TTC549 (cell line): ENCODE measurements around the gene ENOPH1.
"Not testable (repeated sequence)": the region's sequence is repeated elsewhere in the genome, so short reads cannot be mapped to it uniquely, and the experiment has no call there.

Experiments used
- FAIRE-seq: peaks from 2 replicates; lab custom pipeline; 2012; peaks lifted over from hg19 to GRCh38; lab: Jason Lieb, UNC

Gene ENOPH1

DNA sequence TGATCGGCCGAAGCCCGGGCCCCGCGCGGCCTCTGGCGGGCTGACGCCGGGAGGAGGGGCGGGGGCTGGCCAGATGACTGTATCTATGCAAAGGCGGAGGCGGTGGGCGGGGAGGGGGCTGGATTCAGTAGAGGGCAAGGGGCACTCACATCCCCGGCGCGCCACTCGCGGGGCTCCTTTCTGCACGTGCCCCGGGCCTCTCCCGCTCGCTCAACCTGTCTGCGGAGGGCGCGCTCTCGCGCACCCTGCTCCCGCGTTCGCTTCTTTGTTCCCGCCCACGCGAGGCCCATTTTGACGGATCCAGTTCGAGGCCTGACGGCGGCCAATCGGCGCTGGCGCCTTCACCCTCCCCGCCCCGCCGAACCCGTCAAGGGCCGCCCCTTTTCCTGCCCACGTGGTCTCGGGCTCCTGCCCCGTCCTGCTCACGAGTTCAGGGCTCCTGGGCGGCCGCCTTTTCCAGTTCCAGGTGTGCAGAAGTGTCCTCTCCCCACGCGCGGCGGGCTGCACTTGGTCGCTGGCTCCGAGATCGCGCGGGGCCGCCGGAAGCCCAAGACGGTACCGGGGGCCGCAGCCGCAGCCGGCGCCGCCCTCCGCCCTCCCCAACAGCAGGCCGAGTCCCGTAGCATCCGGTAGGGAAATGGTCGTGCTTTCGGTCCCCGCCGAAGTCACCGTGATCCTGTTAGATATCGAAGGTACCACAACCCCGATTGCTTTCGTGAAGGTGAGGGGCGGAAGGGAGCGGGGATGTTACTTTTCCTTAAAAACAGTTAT is at the start of gene ENOPH1, which contains the start of gene HNRNPDL:
ENOPH1 (plus strand) TSS at position 398 of the 771 bp plus-strand sequence; CDS start at position 638, 240 bp downstream.
HNRNPDL (minus strand) TSS at position 270 of the 771 bp plus-strand sequence. CDS start 772 bp downstream, outside the sequence.
- peak; percentile 39 for FAIRE-seq

DNA sequence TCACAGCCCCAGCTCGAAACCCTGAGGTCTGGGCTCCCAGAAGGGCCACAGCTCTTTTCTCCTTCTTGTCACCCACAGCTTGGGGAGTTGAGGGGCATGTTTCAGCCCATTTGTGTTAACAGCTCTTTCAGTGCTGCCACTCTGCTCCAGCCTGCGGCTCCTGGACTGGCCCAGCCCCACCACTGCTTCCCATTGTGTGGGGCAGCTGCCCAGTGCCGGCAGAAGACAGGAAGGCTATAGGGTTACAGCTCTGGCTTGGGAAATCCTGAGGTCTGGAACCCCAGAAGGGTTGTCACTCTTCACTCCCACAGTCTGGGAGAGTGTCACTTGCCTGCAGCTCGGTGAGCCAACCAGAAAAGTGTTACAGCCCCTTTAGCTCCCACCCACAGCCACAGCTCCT is 49.6 kb upstream of the ENOPH1 start:
- FAIRE-seq, result no peak

DNA sequence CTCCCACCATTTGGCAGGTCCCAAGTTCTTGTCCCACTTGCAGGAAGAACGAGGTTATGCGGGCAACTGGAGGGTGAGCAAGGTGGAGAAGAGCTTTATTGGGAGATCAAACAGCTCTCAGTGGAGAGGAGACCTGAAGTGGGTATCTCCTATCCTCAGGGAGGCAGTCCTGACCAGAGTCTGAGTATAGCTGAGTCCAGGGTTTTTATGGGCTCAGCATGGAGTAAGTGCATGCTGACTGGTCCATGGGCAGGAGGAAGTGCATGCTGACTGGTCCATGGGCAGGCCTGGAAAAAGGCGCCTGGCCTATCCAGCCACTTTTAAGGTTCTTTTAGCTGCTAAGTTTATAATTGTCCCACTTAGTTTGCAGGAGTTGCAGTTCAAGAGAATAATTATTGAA is 49.2 kb upstream of the ENOPH1 start:
- FAIRE-seq, result no peak

DNA sequence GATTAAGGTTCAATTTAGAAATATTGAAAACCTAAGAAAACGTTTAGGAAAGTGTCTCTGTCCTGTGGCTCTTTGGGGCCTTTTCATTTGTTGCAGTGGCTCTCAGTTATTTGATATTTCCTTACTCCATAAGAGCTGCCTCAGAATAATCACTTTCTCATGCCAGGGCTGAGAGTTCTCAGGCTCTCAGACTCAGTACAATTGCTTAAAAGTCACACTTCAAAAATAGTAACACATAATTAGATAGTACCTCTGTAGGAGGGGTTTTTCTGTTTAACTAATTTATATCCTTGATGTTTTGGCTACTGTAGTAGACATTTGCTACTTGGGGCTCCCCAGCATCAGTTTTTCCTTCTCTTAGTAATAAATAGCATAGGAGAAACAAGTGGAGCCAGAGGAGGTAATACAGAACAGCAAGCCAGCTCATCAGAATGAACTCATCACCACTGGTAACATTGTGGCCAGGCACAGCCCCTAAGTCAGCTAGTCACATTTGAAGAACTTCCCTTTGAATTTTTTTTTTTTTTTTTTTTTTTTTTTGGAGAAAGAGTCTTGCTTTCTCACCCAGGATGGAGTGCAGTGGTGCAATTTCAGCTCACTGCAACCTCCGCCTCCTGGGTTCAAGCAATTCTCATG is 48.6 kb upstream of the ENOPH1 start:
- FAIRE-seq, result no peak

DNA sequence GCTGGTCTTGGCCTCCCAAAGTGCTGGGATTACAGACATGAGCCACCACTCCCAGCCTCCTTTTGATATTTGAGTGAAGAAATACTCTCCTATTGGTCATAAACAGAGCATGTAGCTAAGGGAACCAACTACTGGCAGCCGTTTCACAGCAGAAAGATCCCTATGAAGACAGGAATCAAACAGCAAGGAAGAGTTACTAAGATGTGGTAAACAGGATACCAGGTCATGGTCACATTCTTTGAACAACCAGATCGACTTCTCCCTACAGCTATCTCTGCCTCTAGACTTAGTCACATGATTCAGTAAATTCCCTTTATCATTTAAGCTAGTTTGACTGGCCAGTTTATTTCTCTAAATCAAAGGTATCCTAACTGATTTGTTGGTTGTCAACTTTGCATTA is 47.6 kb upstream of the ENOPH1 start:
- FAIRE-seq, result no peak

DNA sequence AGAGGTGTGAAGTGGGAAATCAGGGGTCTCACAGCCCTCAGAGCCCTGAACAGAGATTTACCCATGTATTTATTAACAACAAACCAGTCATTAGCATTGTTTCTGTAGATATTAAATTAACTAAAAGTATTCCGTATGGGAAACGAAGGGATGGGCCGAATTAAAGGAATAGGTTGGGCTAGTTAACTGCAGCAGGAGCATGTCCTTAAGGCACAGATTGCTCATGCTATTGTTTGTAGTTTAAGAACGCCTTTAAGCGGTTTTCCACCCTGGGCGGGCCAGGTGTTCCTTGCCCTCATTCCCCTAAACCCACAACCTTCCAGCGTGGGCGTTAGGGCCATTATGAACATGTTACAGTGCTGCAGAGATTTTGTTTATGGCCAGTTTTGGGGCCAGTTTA is 44.1 kb upstream of the ENOPH1 start:
- FAIRE-seq, result not testable (repeated sequence)

DNA sequence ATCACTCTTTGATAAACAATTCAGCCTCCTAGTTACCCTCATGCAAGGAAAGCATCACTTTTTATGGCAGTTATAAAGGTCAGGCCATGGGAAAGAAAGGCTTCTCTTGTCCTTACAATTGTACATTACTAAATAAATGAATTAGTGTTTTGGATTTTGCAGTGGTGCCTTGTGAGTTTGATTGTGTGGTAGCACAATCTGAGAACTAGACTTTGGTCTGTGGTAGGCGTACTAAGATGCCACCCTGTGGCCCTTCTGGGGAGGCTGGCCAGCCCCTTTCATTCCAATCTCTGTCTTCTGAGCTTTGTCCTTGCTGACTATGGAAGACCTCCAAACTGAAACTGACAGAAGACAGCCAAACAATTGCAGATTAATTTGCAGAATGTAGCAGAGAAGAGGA is 42.0 kb upstream of the ENOPH1 start:
- no peak for FAIRE-seq

DNA sequence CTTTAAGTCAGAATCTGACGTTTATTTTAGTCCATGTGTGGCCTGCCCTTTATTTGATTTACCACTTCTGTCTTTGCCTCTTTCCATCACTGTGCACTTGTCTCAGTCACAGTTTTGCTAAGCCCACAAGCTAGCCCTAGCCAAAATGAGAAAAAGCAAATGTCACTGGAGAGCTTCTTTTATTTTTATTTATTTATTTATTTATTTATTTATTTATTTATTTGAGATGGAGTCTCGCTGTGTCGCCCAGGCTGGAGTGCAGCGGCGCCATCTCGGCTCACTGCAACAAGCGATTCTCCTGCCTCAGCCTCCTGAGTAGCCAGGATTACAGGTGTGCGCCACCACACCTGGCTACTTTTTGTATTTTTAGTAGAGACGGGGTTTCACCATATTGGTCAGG is 40.3 kb upstream of the ENOPH1 start:
- not testable (repeated sequence) for FAIRE-seq

DNA sequence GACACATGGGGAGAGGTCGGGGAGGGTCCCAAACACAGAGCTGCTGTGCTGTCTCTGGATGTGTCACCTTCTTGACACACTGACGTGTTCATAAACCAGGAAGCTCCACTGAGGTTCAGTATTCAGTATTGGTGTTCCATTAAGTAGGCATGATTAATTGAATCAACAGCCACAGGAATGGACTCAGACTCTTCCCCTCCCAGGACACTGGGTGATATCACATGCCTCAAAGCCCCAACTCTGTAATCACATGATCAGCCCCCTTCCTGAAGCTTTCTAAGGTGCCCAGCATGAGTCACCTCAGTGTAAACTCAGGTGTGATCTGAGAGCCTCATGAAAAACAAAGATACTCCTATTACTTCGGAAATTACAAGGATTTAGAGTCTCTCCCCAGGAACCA is 35.5 kb upstream of the ENOPH1 start:
- FAIRE-seq, result no peak

DNA sequence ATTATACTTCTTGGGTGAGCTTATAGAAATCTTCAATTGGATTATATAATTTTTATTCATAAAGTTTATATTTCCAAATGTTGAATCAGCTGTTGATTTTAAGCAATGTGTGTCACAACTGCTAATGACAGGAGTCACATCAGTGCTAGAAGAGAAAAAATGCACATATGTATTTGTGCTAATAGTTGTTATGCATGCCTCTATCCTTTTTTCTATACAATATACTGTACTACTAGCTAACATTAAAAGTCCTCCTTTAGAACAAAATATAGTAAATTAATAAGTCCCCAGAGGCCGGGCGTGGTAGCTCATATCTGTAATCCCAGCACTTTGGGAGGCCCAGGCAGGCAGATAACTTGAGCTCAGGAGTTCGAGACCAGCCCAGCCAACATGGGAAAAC is 32.9 kb upstream of the ENOPH1 start:
- no peak for FAIRE-seq

DNA sequence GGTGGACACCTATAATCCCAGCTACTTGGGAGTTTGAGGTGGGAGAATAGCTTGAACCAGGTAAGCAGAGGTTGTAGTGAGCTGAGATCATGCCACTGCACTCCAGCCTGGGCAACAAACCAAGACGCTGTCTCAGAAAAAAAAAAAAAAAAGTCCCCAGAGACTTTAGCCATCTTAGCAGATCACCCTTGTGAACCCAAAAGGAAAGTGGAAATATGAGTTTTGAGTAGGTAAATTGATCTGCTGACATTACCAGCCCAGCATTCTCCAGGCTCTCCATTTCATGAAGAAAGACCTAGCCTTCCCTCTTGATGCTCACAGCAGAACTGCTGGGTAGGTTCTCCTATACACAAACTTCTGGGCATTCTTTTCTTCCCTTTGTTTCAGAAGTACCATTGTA is 32.1 kb upstream of the ENOPH1 start:
- FAIRE-seq, result no peak

DNA sequence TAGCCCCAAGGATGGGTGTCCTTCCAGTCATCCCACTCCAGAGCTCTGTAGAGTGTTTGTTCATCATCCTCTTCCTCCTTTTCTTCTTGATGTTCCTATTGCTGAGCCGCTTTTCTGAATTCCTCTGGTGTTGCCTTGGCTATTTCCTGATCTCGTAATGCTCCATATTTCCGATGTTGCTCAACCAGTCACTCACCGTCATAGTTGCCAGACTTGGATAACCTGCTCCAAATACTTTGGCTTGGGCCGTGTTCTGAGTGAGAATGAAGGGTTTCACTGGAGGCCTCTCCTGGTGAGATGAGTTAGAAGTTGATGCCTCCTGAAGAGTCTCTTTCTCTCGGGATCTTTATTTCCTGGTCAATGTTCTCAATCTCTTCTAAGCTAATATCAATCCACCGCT is 28.8 kb upstream of the ENOPH1 start:
- FAIRE-seq, result no peak

DNA sequence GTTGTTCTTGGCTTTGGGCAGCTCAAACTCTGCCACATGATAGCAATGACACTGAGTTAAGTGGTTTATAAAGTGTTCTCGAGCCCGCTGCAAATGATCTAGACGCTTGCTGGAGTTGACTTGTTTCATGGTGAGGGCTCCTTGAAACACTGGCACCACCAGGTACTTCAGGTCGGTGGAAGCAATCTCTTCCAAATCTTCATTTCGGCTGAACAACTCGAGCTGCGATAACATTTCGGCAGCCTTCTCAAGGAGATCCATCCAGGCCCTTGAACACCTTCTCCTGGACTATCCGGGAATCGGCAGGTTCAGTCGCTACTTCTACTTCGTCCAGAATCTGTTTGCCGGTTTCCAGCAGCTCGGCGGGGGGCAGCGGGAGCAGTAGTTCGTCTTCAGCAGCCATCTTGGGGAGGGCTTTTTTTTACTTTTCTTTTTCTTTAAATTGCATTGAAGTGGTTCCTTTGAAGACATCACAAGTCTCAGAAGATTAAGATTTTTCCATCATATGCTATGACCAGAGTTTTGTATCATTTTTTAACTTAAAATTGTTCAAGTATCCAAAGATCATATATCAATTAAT is 28.1 kb upstream of the ENOPH1 start:
- no peak for FAIRE-seq

DNA sequence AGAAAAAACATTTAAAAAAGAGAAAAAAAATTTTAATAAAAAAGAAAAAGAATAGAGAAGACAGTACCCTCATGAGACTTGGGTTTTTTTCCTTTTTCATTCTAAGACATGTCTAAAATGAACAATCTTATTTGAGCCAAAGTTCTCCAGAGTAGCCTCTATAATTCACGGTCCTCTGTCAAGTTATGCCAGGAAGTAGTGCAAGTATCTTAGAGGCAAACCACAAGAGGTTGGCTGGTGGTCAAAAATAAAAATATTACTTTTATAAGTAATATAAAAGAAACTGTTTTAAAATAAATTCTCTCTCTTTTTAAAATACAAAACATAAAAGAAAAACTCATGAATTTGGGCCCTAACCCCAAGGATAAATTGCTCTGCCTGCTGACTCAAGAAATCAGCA is 26.7 kb upstream of the ENOPH1 start:
- FAIRE-seq, result no peak

DNA sequence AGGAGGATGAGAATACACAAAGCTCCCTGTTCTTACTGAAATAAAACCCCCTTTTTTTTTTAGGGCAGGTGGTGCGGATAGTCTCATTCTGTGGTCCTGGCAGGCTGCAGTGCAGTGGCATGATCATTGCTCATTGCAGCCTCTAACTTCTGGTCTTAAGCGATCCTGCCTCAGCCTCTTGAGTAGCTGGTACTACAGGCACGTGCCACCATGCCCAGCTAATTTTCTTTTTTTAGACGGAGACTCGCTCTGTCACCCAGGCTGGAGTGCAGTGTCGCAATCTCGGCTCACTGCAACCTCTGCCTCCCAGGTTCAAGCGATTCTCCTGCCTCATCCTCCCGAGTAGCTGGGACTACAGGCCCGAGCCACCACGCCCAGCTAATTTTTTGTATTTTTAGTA is 15.3 kb upstream of the ENOPH1 start:
- not testable (repeated sequence) for FAIRE-seq

DNA sequence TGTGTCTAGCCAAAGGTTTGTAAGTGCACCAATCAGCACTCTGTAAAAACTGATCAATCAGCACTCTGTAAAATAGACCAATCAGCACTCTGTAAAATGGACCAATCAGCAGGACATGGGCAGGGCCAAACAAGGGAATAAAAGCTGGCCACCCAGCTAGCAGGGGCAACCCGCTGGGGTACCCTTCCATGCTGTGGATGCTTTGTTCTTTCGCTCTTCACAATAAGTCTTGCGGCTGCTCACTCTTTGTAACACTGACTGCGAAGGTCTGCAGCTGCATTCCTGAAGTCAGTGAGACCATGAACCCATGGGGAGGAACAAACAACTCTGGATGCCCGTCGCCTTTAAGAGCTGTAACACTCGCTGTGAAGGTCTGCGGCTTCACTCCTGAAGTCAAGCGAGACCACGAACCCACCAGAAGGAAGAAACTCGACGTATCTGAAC is 14.4 kb upstream of the ENOPH1 start:
- no peak for FAIRE-seq

DNA sequence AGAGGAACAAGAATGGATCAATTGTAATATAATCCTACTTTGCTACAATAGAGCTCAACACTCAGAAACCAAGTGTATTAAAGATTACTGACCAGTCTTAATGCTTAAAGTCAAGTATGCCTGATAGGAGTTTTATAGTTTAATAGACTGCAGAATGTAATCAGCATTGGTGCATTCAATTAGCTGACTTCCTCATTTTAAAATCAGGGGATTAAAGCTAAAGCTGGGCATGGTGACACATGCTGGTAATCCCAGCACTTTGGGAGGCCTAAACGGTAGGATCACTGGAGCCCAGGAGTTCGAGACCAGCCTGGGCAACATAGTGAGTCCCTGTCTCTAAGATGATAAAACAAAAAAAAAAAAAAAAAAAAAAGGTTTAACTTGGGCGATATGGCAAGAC is 10.9 kb upstream of the ENOPH1 start:
- FAIRE-seq, result no peak

DNA sequence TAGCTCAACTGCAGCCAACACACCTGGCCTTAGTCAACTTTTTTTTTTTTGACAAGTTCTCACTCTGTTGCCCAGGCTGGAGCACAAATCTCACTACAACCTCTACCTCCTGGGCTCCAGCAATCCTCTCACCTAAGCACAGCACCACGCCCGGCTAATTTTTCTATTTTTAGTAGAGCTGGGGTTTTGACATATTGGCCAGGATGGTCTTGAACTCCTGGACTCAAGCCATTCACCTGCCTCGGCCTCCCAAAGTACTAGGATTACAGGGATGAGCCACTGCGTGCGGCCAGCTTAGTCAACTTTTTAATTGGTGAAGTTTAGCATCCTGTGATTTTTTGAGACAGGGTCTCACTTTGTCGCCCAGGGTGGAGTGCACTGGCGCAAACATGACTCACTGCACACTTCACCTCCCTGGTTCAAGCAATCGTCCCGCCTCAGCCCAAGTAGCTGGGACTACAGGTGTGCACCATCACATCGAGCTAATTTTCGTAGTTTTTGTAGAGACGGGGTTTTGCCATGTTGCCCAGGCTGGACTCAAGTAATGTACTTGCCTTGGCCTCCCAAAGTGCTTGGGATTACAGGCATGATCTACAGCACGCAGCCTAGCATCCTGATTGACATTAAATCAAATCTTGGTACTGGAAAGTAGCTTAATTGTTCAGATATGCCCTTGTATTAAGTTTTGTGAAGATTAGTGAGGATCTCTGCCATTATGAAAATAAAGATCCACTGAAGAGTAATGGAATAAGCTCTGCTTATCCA is 8.4 kb upstream of the ENOPH1 start:
- FAIRE-seq, result no peak

DNA sequence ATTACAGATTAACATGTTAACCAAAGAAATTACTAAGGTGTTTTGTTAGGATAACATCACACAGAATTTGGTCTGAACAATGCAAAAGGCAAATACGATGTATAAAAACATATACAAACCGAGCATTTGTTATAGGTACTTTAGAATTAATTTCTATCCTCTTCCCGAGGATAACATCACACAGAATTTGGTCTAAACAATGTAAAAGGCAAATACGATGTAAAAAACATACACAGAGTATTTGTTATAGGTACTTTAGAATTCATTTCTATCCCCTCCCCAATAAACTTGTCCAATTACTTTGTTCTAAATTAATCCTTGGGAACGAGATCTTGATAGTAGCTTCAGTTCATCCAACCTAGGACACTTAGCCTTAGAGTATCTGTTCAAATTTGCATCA is 7.8 kb upstream of the ENOPH1 start:
- no peak for FAIRE-seq

DNA sequence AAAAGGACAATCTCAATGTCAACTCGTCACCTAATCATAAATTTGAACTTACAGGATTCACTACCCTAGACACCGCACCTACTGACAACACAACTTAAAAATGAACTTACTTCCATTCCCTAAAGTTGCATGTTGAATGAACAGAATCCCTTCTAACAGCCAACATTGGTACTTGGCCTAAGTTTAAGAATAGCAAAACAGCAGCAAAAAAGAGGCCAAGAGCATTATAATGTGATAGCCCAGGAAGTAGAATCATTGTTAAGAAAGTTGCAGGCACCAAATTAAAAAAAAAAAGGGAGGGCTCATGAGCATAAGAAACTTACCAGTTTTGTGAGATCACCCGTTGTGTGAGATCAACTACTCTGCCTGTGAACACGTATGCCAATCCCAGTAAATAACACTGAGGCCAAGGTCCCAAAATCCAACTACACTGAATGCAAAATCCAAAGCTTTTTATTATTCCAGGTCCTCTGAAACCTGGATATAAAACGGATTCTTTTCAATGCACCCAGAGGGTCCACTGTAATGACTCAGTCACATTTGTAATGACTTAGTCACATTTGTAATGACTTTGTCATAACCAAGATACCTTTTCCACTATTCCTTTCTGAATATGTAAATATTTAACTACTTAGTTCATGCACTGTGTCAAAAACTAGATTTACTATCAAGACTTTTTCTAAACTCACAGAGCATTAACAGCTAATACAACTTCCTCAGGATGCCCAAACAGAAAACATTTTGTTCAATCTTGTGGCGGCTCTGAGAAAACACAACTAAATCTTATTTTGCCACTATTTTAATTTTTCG is 6.9 kb upstream of the ENOPH1 start:
- no peak for FAIRE-seq

DNA sequence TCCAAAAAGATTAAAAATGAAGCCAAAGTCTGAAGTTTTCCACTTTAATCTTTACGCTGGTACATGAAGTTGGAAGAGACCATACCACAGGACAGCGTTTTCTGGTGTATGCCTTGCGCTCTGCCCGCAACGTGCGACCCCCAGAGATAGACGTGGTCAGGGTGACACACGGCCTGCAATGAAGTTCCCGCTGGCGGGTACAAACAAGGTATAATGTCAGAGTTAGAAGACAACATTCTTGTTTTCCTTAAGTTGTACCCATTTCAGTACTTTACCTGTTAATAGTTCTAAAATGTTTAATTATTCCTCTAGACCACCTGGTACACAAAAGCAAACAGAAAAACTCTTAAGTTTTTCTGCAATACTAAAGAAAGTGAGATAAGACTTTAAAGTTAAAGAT is 4.9 kb upstream of the ENOPH1 start:
- no peak for FAIRE-seq

DNA sequence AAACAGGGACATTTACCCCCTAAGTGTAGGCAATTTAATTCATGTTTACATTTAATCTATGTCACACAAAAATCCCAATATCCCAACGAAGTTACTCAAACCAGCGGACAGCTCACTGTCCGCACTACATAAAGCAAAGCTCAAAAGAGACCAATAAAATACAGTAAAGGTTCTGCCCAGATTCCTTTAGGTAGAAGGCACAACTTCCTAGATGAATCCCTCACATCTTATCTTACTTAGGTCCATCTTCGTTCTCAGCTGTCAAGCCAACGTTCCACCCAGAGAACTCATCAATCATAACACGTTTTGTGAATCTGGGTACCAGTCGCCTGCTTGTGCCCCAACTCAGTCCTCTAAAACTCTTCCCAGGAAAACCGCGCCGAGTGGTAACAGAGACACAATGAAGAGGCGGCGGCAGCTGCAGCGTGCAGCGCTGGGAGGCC is 1.8 kb upstream of the ENOPH1 start:
- FAIRE-seq, result no peak
